K562 (cell line): ENCODE measurements around the gene TMEM95. TPM values are rescaled to one million over a fixed set of nuclear protein-coding genes. Genes with fewer than 3 reads are reported as not detected.
A peak's percentile ranks its signal among the peaks of the same experiment; 100 is the strongest.

Experiments
- C11orf30 ChIP-seq: fragments of 450-650 bp; IDR thresholded peaks from 2 replicates; pipeline ENCODE4 v1.6.1; 2016; ENCODE audit warnings: low read depth, mild to moderate bottlenecking
- CHD1 ChIP-seq: fragments of 200-600 bp; sonication (generic); IDR thresholded peaks from one replicate; pipeline ENCODE4 v1.6.1; 2012; ENCODE audit warnings: mild to moderate bottlenecking, moderate library complexity, low read length, inconsistent platforms
- FOSL1 ChIP-seq: fragments of 200-800 bp; sonication (Bioruptor generic); conservative IDR thresholded peaks from 2 replicates; pipeline ENCODE4 v1.6.1; 2016; ENCODE audit warnings: missing genetic modification characterization, missing compliant biosample characterization
- HNRNPUL1 ChIP-seq: fragments of 200-400 bp; formaldehyde crosslinking; IDR thresholded peaks from 2 replicates; pipeline ENCODE4 v1.6.1; 2017; ENCODE audit warnings: low read length
- MAZ ChIP-seq, 2 experiments: fragments of 450-650 bp in 1 of 2; sonication (generic) in 1 of 2; formaldehyde crosslinking; IDR thresholded peaks in 1 of 2; conservative IDR thresholded peaks in 1 of 2; 2 replicates each; pipeline versions ENCODE4 v1.4.0 to v1.5.0; 2020; ENCODE audit warnings: mild to moderate bottlenecking in 1 of 2, missing genetic modification reagents in 1 of 2
- MTA1 ChIP-seq: fragments of 450-650 bp; IDR thresholded peaks from 2 replicates; pipeline ENCODE4 v1.6.1; 2017; ENCODE audit warnings: borderline replicate concordance
- NFIC ChIP-seq: fragments of 450-650 bp; IDR thresholded peaks from 2 replicates; pipeline ENCODE4 v1.6.1; 2017; ENCODE audit warnings: mild to moderate bottlenecking, inconsistent platforms
- NFRKB ChIP-seq: fragments of 450-650 bp; IDR thresholded peaks from 2 replicates; pipeline ENCODE4 v1.6.1; 2016; ENCODE audit warnings: low read depth
- PCBP2 ChIP-seq: fragments of 200-400 bp; formaldehyde crosslinking; IDR thresholded peaks from 2 replicates; pipeline ENCODE4 v1.6.1; 2018; ENCODE audit warnings: low read length, low read depth, mild to moderate bottlenecking, moderate library complexity; ENCODE audit not compliant: poor library complexity, severe bottlenecking
- PHF8 ChIP-seq: fragments of 200-600 bp; sonication (generic); IDR thresholded peaks from 2 replicates; pipeline ENCODE4 v1.6.1; 2012; ENCODE audit warnings: mixed run types, mild to moderate bottlenecking, inconsistent platforms, low read length, moderate library complexity, borderline replicate concordance
- PML ChIP-seq: IDR thresholded peaks from 2 replicates; pipeline ENCODE4 v1.6.1; 2012; ENCODE audit warnings: low read length, inconsistent platforms
- POLR2A ChIP-seq: fragments of 450-650 bp; conservative IDR thresholded peaks from 2 replicates; pipeline ENCODE4 v1.6.1; 2016
- POLR2H ChIP-seq: IDR thresholded peaks from 2 replicates; pipeline ENCODE4 v1.6.1; 2016; ENCODE audit warnings: missing genetic modification characterization, low read depth, mild to moderate bottlenecking, control low read depth, missing compliant biosample characterization, moderate library complexity
- PTBP1 ChIP-seq: fragments of 200-400 bp; formaldehyde crosslinking; IDR thresholded peaks from 2 replicates; pipeline ENCODE4 v1.6.1; 2017; ENCODE audit warnings: low read depth, low read length
- SMARCE1 ChIP-seq: fragments of 450-650 bp; IDR thresholded peaks from 2 replicates; pipeline ENCODE4 v1.7.1; 2016; ENCODE audit warnings: mild to moderate bottlenecking
- ZBTB1 ChIP-seq: sonication (generic); formaldehyde crosslinking; IDR thresholded peaks from 2 replicates; pipeline ENCODE4 v1.8.1; 2023; ENCODE audit warnings: missing genetic modification reagents, low read depth, mild to moderate bottlenecking, borderline replicate concordance
- ZFX ChIP-seq: sonication (generic); formaldehyde crosslinking; IDR thresholded peaks from 2 replicates; pipeline ENCODE4 v1.8.0; 2022; ENCODE audit warnings: mild to moderate bottlenecking, missing genetic modification reagents, moderate library complexity
- ZNF134 ChIP-seq: fragments of 250-450 bp; sonication (Bioruptor Pico); conservative IDR thresholded peaks from 2 replicates; pipeline ENCODE4 v1.4.0; 2020
- polyA plus RNA-seq, 8 experiments: library from polyadenylated mRNA; depleted of rRNA in 4 of 8; stranded (reverse) in 5 of 8; unstranded in 3 of 8; fragments of >200 nt; fragmentation: Nextera tagmentation in 2 of 8; fragmentation: Illumina TruSeq in 1 of 8; extraction: Ambion mirVana in 2 of 8; extraction: Trizol in 1 of 8; gene quantifications; 2 replicates each; pipeline versions ENCODE4 v1.2.1 to v1.2.3, GENCODE V29; 2011 to 2014; ENCODE audit warnings: inconsistent platforms in 1 of 8, missing spikeins in 1 of 8
- total RNA-seq, 7 experiments: library from RNA; depleted of rRNA in 6 of 7; stranded (reverse); fragments of >200 nt in 6 of 7; fragmentation: Illumina TruSeq in 2 of 7; extraction: Trizol in 2 of 7; gene quantifications; 2 replicates each; pipeline versions ENCODE4 v1.2.1 to v1.2.3, GENCODE V29; 2011 to 2021; ENCODE audit warnings: low replicate concordance in 1 of 7
- TF ChIP-seq, protein P1 (sequence below), 2 experiments: fragments of 450-650 bp; formaldehyde crosslinking in 1 of 2; IDR thresholded peaks; 2 replicates each; pipeline versions ENCODE4 v1.4.0 to v1.6.1; 2014 to 2020; ENCODE audit warnings: mild to moderate bottlenecking in 2 of 2, borderline replicate concordance in 1 of 2, low read depth in 1 of 2

TMEM95 gene
- total and polyA plus RNA-seq, 9 of the 15 experiments (the other 6 are each of a cell fraction or from before 2014, with no cell fraction given) = not detected

DNA sequence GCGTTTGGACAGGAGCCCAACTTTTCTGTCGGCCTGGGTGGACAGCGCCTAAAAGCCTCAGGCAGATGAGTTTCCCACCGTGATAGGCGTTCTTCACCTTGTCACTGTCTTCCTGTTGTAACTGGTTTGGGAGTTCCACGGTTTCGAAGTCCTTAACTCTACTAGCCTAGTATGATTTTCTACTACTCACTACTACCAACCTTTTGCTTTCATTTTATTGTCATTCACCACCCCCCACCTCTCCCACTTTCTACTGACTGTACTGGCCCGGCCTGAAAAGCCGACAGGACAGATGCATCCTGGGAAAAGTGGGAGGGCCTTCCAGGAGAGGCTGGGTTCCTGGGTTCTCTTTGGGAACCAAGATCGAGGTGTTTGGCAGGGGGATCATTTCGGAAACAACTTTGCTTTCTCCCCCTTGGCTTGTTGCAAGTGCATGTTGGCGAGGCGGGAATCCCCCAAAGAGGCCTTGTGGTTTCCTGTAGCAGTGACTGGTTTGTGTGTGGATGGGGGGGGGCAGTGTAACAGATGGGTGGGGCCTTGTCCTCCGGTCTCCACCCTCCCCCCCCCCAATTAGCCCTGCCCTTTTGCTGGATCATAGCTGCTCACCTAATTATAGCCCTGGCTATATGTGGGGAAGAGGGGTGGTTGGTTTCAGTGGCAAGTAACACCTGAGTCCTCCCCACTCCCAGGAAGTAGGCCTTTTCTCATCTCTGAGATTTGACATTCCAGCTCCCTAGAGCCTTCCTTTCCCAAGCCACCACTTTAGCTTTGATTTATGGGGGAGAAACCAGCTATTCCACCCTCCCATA lies 46.1 kb upstream of the TMEM95 start (continued):
- TF ChIP-seq, protein P1, sequence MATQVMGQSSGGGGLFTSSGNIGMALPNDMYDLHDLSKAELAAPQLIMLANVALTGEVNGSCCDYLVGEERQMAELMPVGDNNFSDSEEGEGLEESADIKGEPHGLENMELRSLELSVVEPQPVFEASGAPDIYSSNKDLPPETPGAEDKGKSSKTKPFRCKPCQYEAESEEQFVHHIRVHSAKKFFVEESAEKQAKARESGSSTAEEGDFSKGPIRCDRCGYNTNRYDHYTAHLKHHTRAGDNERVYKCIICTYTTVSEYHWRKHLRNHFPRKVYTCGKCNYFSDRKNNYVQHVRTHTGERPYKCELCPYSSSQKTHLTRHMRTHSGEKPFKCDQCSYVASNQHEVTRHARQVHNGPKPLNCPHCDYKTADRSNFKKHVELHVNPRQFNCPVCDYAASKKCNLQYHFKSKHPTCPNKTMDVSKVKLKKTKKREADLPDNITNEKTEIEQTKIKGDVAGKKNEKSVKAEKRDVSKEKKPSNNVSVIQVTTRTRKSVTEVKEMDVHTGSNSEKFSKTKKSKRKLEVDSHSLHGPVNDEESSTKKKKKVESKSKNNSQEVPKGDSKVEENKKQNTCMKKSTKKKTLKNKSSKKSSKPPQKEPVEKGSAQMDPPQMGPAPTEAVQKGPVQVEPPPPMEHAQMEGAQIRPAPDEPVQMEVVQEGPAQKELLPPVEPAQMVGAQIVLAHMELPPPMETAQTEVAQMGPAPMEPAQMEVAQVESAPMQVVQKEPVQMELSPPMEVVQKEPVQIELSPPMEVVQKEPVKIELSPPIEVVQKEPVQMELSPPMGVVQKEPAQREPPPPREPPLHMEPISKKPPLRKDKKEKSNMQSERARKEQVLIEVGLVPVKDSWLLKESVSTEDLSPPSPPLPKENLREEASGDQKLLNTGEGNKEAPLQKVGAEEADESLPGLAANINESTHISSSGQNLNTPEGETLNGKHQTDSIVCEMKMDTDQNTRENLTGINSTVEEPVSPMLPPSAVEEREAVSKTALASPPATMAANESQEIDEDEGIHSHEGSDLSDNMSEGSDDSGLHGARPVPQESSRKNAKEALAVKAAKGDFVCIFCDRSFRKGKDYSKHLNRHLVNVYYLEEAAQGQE (IDR thresholded peaks at IDR 0.05; ENCODE audit: borderline replicate concordance) = peak; percentile 37; the same call in 1 of the 2 replicates
- TF ChIP-seq, protein P1 (CRISPR knock-in tag; IDR thresholded peaks at IDR 0.05; ENCODE audit: low read depth) = no peak
- peak; percentile 40; the same call in 1 of the 2 replicates for TF ChIP-seq PML
- TF ChIP-seq MTA1 = no peak
- no peak; the same call in 1 of the 2 replicates for TF ChIP-seq ZFX (CRISPR knock-in tag)
- TF ChIP-seq HNRNPUL1 = peak; percentile 68; the same call in 1 of the 2 replicates
- TF ChIP-seq MAZ (CRISPR knock-in tag; conservative IDR thresholded peaks at IDR 0.05 in 1 of 2, IDR thresholded peaks at IDR 0.05 in 1 of 2) = peak; percentile 15 to 34; a peak in 1 of 4 replicates
- TF ChIP-seq ZNF134 (CRISPR knock-in tag) = no peak
- peak; percentile 22; the same call in 1 of the 2 replicates for TF ChIP-seq PHF8
- peak; percentile 92 for TF ChIP-seq POLR2A
- peak; percentile 49; the same call in 1 of the 2 replicates for TF ChIP-seq POLR2H (tag)
- TF ChIP-seq NFRKB = 0 out of 2 replicates have a peak, but pooled peaks have one; percentile 24
- 0 out of 2 replicates have a peak, but pooled peaks have one; percentile 6 for TF ChIP-seq C11orf30
- 0 out of 2 replicates have a peak, but pooled peaks have one; percentile 31 for TF ChIP-seq NFIC
- TF ChIP-seq CHD1 = peak; percentile 86
- TF ChIP-seq PCBP2 = no peak
- TF ChIP-seq PTBP1 = no peak
- TF ChIP-seq SMARCE1 = 0 out of 2 replicates have a peak, but pooled peaks have one; percentile 21
- no peak for TF ChIP-seq ZBTB1 (CRISPR knock-in tag)
- TF ChIP-seq FOSL1 (tag) = 0 out of 2 replicates have a peak, but pooled peaks have one; percentile 14
